ENCODE measurements around the gene MXD4. TPM values are rescaled to one million over a fixed set of nuclear protein-coding genes. Genes with fewer than 3 reads are reported as not detected.

The MXD4 gene
- total and polyA plus RNA-seq, 2 experiments from 2014 or later, result 30.9 to 70.5 TPM

DNA sequence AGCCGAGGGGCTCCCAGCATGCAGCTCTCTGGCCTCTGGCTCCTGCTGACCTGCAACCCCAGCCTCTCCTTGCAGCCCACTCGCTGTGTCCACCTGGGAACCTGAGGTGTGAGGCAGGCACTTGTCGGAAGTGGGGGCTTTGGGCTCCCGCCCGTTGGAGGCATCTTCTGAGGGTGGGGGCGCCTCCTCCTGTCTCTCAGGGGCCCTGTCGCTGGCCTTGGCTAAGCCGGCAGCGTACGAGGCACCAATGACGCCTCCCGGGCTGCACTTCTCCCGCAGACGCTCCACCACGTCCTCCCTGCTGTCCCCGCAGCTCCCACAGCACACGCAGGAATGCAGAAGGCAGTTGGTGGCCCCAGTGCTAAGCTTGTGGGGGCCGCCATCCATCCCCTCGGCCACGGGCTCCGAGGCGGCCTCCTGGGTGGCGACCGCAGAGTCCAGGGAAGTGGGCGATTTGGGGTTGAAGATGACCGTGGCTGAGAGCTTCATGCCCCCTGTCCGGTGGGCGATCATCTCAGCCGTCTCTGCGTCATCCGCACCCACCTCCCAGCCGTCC lies 42.5 kb upstream of the MXD4 start:
- DNase-seq, result no peak
- H3K4me1 ChIP-seq (ENCODE audit: insufficient read depth), result no peaks in the 10 kb centered on the region
- no peaks in the 10 kb centered on the region for H4K20me1 ChIP-seq (ENCODE audit: insufficient read depth)
- H3K9me2 ChIP-seq (ENCODE audit: insufficient read depth), result no peaks in the 10 kb centered on the region
- H3K9me3 ChIP-seq (ENCODE audit: low read depth), result no peaks in the 10 kb centered on the region
- no peaks in the 10 kb centered on the region for H3K79me2 ChIP-seq (ENCODE audit: insufficient read depth)
- no peak overlapping the region for H2AFZ ChIP-seq
- no peaks in the 10 kb centered on the region for H3F3A ChIP-seq (ENCODE audit: insufficient read depth)
- no peaks in the 10 kb centered on the region for H3K27me3 ChIP-seq (replicated peaks; ENCODE audit: insufficient read depth)
- H3K4me2 ChIP-seq (ENCODE audit: unreplicated experiment), result no peak overlapping the region
- H3K36me3 ChIP-seq (ENCODE audit: low read depth), result no peaks in the 10 kb centered on the region
- TF ChIP-seq EZH2phosphoT487 (IDR thresholded peaks at IDR 0.05; ENCODE audit: insufficient read depth, low read depth) (no peak), EZH2 (IDR thresholded peaks at IDR 0.05; ENCODE audit: insufficient read depth, poor library complexity, severe bottlenecking) (no peak)
- 93% methylated on average over 30 to 32 of the region's 32 CpGs for WGBS, 2 experiments (ENCODE audit: low coverage in 1 of 2, low lambda C conversion rate in 2 of 2, missing lambda C conversion rate in 2 of 2)
- H3K9ac ChIP-seq, result no peak overlapping the region
- no peak overlapping the region for H3K4me3 ChIP-seq
- in situ Hi-C loops (cut with MboI), result no loop called here
- H3K27ac ChIP-seq, result no peak overlapping the region

DNA sequence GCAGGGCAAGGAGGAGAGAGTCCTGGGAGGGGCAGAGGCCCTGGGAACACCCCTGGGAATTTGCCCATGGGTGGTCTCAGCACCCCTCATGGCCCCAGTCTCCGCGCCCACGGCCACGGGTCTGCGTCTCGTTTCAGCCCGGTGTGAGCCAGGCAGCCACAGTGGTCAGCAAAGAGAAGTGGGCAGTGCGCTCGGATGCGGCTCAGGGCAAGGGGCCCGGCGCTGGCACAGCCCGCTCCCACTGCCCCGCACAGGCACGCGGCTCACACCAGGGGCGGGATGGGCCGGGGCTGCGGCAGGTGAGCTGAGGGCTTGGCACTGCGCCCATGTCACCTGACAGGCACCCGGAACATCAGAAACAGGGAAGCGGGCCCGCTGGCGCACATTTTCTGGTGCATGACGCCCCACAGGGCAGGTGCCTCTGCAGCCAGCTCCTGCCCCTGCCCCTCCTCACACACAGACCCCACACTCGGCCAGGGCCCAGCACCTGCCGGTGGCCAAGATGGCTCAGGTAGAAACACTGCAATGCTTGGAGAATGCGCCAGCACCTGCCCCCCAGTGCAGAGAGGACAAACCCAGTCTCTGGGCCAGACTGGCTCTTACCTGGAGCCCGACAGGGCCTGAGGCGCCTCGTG lies 41.9 kb upstream of the MXD4 start:
- no peaks in the 10 kb centered on the region for H3K36me3 ChIP-seq (ENCODE audit: low read depth)
- in situ Hi-C loops (cut with MboI), result no loop called here
- WGBS, 2 experiments (ENCODE audit: low coverage in 1 of 2, low lambda C conversion rate in 2 of 2, missing lambda C conversion rate in 2 of 2), result 84 to 86% methylated on average over 17 to 31 of the region's 31 CpGs

GRCh38 chr4:2303121-2303685 lies 41.3 kb upstream of the MXD4 start:
- Histone ChIP-seq H3K4me1 (ENCODE audit: insufficient read depth) (no peaks in the 10 kb centered on the region), H3K9ac (no peak overlapping the region), H3K4me3 (no peak overlapping the region), H3K79me2 (ENCODE audit: insufficient read depth) (no peaks in the 10 kb centered on the region), H4K20me1 (ENCODE audit: insufficient read depth) (no peaks in the 10 kb centered on the region), H3K4me2 (ENCODE audit: unreplicated experiment) (no peak overlapping the region), H3K9me3 (ENCODE audit: low read depth) (no peaks in the 10 kb centered on the region), H3F3A (ENCODE audit: insufficient read depth) (no peaks in the 10 kb centered on the region), H2AFZ (no peak overlapping the region), H3K27ac (no peak overlapping the region), H3K9me2 (ENCODE audit: insufficient read depth) (no peaks in the 10 kb centered on the region), H3K27me3 (replicated peaks; ENCODE audit: insufficient read depth) (no peaks in the 10 kb centered on the region), H3K36me3 (ENCODE audit: low read depth) (no peaks in the 10 kb centered on the region)
- no peak for TF ChIP-seq EZH2 (IDR thresholded peaks at IDR 0.05; ENCODE audit: insufficient read depth, poor library complexity, severe bottlenecking)
- no peak for TF ChIP-seq EZH2phosphoT487 (IDR thresholded peaks at IDR 0.05; ENCODE audit: insufficient read depth, low read depth)
- DNase-seq, result no peak
- in situ Hi-C loops (cut with MboI), result no loop called here
- WGBS, 2 experiments (ENCODE audit: low coverage in 1 of 2, low lambda C conversion rate in 2 of 2, missing lambda C conversion rate in 2 of 2), result 85 to 88% methylated on average over 16 to 19 of the region's 19 CpGs

More for the DNA sequence above, 41.9 kb upstream of the MXD4 start:
- Histone ChIP-seq H3K27ac (no peak overlapping the region), H3F3A (ENCODE audit: insufficient read depth) (no peaks in the 10 kb centered on the region), H3K4me3 (no peak overlapping the region), H3K9ac (no peak overlapping the region), H2AFZ (no peak overlapping the region), H4K20me1 (ENCODE audit: insufficient read depth) (no peaks in the 10 kb centered on the region), H3K79me2 (ENCODE audit: insufficient read depth) (no peaks in the 10 kb centered on the region), H3K4me2 (ENCODE audit: unreplicated experiment) (no peak overlapping the region), H3K9me2 (ENCODE audit: insufficient read depth) (no peaks in the 10 kb centered on the region), H3K9me3 (ENCODE audit: low read depth) (no peaks in the 10 kb centered on the region), H3K4me1 (ENCODE audit: insufficient read depth) (no peaks in the 10 kb centered on the region), H3K27me3 (replicated peaks; ENCODE audit: insufficient read depth) (no peaks in the 10 kb centered on the region)
- no peak for DNase-seq
- TF ChIP-seq EZH2phosphoT487 (IDR thresholded peaks at IDR 0.05; ENCODE audit: insufficient read depth, low read depth) (no peak), EZH2 (IDR thresholded peaks at IDR 0.05; ENCODE audit: insufficient read depth, poor library complexity, severe bottlenecking) (no peak)

- no peaks in the 10 kb centered on the region for H3K9me3 ChIP-seq (ENCODE audit: low read depth)
- no peaks in the 10 kb centered on the region for H3F3A ChIP-seq (ENCODE audit: insufficient read depth)
- H2AFZ ChIP-seq, result no peak overlapping the region
- H3K9me2 ChIP-seq (ENCODE audit: insufficient read depth), result no peaks in the 10 kb centered on the region
- no peak overlapping the region for H3K9ac ChIP-seq
- no peaks in the 10 kb centered on the region for H3K27me3 ChIP-seq (replicated peaks; ENCODE audit: insufficient read depth)
- no peaks in the 10 kb centered on the region for H3K36me3 ChIP-seq (ENCODE audit: low read depth)
- H3K4me3 ChIP-seq, result no peak overlapping the region
- no peaks in the 10 kb centered on the region for H4K20me1 ChIP-seq (ENCODE audit: insufficient read depth)
- 87 to 88% methylated on average over 28 of the region's 28 CpGs for WGBS, 2 experiments (ENCODE audit: low coverage in 1 of 2, low lambda C conversion rate in 2 of 2, missing lambda C conversion rate in 2 of 2)
- H3K27ac ChIP-seq, result no peak overlapping the region
- no peak for TF ChIP-seq EZH2phosphoT487 (IDR thresholded peaks at IDR 0.05; ENCODE audit: insufficient read depth, low read depth)
- TF ChIP-seq EZH2 (IDR thresholded peaks at IDR 0.05; ENCODE audit: insufficient read depth, poor library complexity, severe bottlenecking), result no peak
- in situ Hi-C loops (cut with MboI), result no loop called here
- DNase-seq, result no peak
- no peak overlapping the region for H3K4me2 ChIP-seq (ENCODE audit: unreplicated experiment)
- H3K79me2 ChIP-seq (ENCODE audit: insufficient read depth), result no peaks in the 10 kb centered on the region
- H3K4me1 ChIP-seq (ENCODE audit: insufficient read depth), result no peaks in the 10 kb centered on the region
Observed at GRCh38 chr4:2302387-2303119, 40.6 kb upstream of the MXD4 start.
